IPS DF 4.7 (cell line): ENCODE data around the gene PACS2.
"Not testable (repeated sequence)": the region's sequence is repeated elsewhere in the genome, so short reads cannot be mapped to it uniquely, and the experiment has no call there.

Experiments
- DNase-seq: peaks from one replicate; pipeline ENCODE4 v3.0.0-alpha.2; 2013; ENCODE audit warnings: low spot score; ENCODE audit errors: extremely low read depth

Gene PACS2

GRCh38 chr14:105348945-105349699, 34.6 kb downstream of the PACS2 start:
- no peak for DNase-seq

GRCh38 chr14:105349992-105350391, 35.4 kb downstream of the PACS2 start:
- DNase-seq = no peak

GRCh38 chr14:105350450-105351244, 36.1 kb downstream of the PACS2 start:
- DNase-seq = no peak

GRCh38 chr14:105351410-105351809, 36.9 kb downstream of the PACS2 start:
- no peak for DNase-seq

- peak; percentile 68 for DNase-seq
These were observed 37.6 kb downstream of the PACS2 start for GRCh38 chr14:105351920-105352851.

- no peak for DNase-seq
These were observed 38.6 kb downstream of the PACS2 start for GRCh38 chr14:105353136-105353535.

- DNase-seq = no peak
These were observed 40.0 kb downstream of the PACS2 start for GRCh38 chr14:105354541-105354940.

- no peak for DNase-seq
These were observed 40.6 kb downstream of the PACS2 start for GRCh38 chr14:105355049-105355575.

GRCh38 chr14:105355850-105356604, 41.5 kb downstream of the PACS2 start:
- no peak for DNase-seq

GRCh38 chr14:105356927-105357326, 42.4 kb downstream of the PACS2 start:
- no peak for DNase-seq

GRCh38 chr14:105357626-105358025, 43.1 kb downstream of the PACS2 start:
- no peak for DNase-seq

GRCh38 chr14:105358140-105358846, 43.7 kb downstream of the PACS2 start:
- no peak for DNase-seq

- DNase-seq = no peak
These were observed 44.4 kb downstream of the PACS2 start for GRCh38 chr14:105358943-105359342.

GRCh38 chr14:105361412-105361811, 46.9 kb downstream of the PACS2 start:
- not testable (repeated sequence) for DNase-seq

GRCh38 chr14:105363847-105364708, 49.5 kb downstream of the PACS2 start:
- no peak for DNase-seq

GRCh38 chr14:105365101-105365500, 50.6 kb downstream of the PACS2 start:
- DNase-seq = no peak

GRCh38 chr14:105365681-105366080, 51.1 kb downstream of the PACS2 start:
- no peak for DNase-seq

- DNase-seq = no peak
These were observed 52.0 kb downstream of the PACS2 start for GRCh38 chr14:105366386-105367074.
